Keratinocyte (primary cell): ENCODE results near the gene ITGB8. TPM values are rescaled to one million over a fixed set of nuclear protein-coding genes. Genes with fewer than 3 reads are reported as not detected.

Source experiments
- DNase-seq: peaks from one replicate; pipeline ENCODE4 v3.0.0-alpha.2; 2011; ENCODE audit warnings: low read depth, missing footprints, low spot score
- FAIRE-seq: peaks from 2 replicates; lab custom pipeline; 2011; peaks lifted over from hg19 to GRCh38; lab: Jason Lieb, UNC
- H2AFZ ChIP-seq: 2 replicates; pipeline ENCODE4 v1.6.0; 2012; ENCODE audit warnings: low read length, control low read depth, inconsistent platforms; ENCODE audit not compliant: control insufficient read depth
- H3K27ac ChIP-seq: 2 replicates; pipeline ENCODE4 v1.5.1; 2011; ENCODE audit warnings: low read length; ENCODE audit not compliant: control insufficient read depth, insufficient read depth
- H3K27me3 ChIP-seq: 3 replicates; pipeline ENCODE4 v1.6.0; 2011; ENCODE audit warnings: low read length; ENCODE audit not compliant: control insufficient read depth, insufficient read depth; ENCODE audit errors: extremely low read depth
- H3K36me3 ChIP-seq, 2 experiments: 2 replicates in 1 of 2; 3 replicates in 1 of 2; pipeline ENCODE4 v1.5.1; 2011; ENCODE audit warnings: low read length in 2 of 2, mild to moderate bottlenecking in 1 of 2; ENCODE audit not compliant: control insufficient read depth in 2 of 2, insufficient read depth in 2 of 2; ENCODE audit errors: extremely low read depth in 1 of 2
- H3K4me1 ChIP-seq: 3 replicates; pipeline ENCODE4 v1.5.1; 2011; ENCODE audit warnings: low read length; ENCODE audit not compliant: control insufficient read depth, insufficient read depth; ENCODE audit errors: extremely low read depth
- H3K4me2 ChIP-seq: 3 replicates; pipeline ENCODE4 v1.6.0; 2011; ENCODE audit warnings: low read depth, low read length; ENCODE audit not compliant: control insufficient read depth, insufficient read depth; ENCODE audit errors: extremely low read depth
- H3K4me3 ChIP-seq, 3 experiments: fragments of 200-600 bp in 1 of 3; sonication (generic) in 1 of 3; 2 replicates in 2 of 3; 3 replicates in 1 of 3; pipeline ENCODE4 v1.5.1; 2011 to 2016; ENCODE audit warnings: low read length in 3 of 3, mild to moderate bottlenecking in 3 of 3, control low read depth in 2 of 3, inconsistent platforms in 1 of 3, low read depth in 1 of 3, mixed read lengths in 1 of 3, mixed run types in 1 of 3, moderate library complexity in 1 of 3; ENCODE audit not compliant: control insufficient read depth in 2 of 3, insufficient read depth in 2 of 3; ENCODE audit errors: extremely low read depth in 1 of 3
- H3K79me2 ChIP-seq: 2 replicates; pipeline ENCODE4 v1.6.0; 2012; ENCODE audit warnings: low read length; ENCODE audit not compliant: control insufficient read depth, insufficient read depth
- H3K9ac ChIP-seq: 3 replicates; pipeline ENCODE4 v1.6.0; 2011; ENCODE audit warnings: low read length; ENCODE audit not compliant: control insufficient read depth, insufficient read depth; ENCODE audit errors: extremely low read depth
- H3K9me1 ChIP-seq: 3 replicates; pipeline ENCODE4 v1.6.0; 2011; ENCODE audit warnings: low read length; ENCODE audit not compliant: control insufficient read depth, insufficient read depth; ENCODE audit errors: extremely low read depth
- H3K9me3 ChIP-seq: 2 replicates; pipeline ENCODE4 v1.5.1; 2012; ENCODE audit warnings: low read depth, low read length; ENCODE audit not compliant: control insufficient read depth
- H4K20me1 ChIP-seq: 3 replicates; pipeline ENCODE4 v1.6.0; 2011; ENCODE audit warnings: low read length; ENCODE audit not compliant: control insufficient read depth, insufficient read depth; ENCODE audit errors: extremely low read depth
- EZH2 ChIP-seq: IDR thresholded peaks from one replicate; pipeline ENCODE4 v1.6.1; 2012; ENCODE audit warnings: inconsistent platforms, mild to moderate bottlenecking, low read length, moderate library complexity
- dilution Hi-C: fragments of 300-500 bp; cut with MboI; formaldehyde crosslinking; loops from one replicate; pipeline ENCODE4 v1.7.0; 2020; ENCODE audit warnings: low sequenced_read_pairs; ENCODE audit not compliant: extremely low pct_ligation_motif_present
- polyA plus RNA-seq, 5 experiments: library from polyadenylated mRNA; depleted of rRNA in 3 of 5; stranded (reverse) in 3 of 5; stranded (forward) in 1 of 5; unstranded in 1 of 5; fragments of >200 nt; gene quantifications; 1 replicate in 1 of 5; 2 replicates in 3 of 5; 3 replicates in 1 of 5; pipeline versions ENCODE4 v1.2.1 to v1.2.3, GENCODE V29; 2011 to 2012; ENCODE audit warnings: missing spikeins in 2 of 5, low read depth in 1 of 5, low replicate concordance in 1 of 5
- TF ChIP-seq, protein P1 (sequence below), 3 experiments: IDR thresholded peaks in 1 of 3; conservative IDR thresholded peaks in 1 of 3; optimal IDR thresholded peaks in 1 of 3; 2 replicates in 2 of 3; 3 replicates in 1 of 3; pipeline versions ENCODE3 to v1.5.1; 2011; ENCODE audit warnings: low read length in 3 of 3, mild to moderate bottlenecking in 3 of 3, moderate library complexity in 2 of 3, control low read depth in 1 of 3, inconsistent platforms in 1 of 3; ENCODE audit not compliant: insufficient read depth in 2 of 3; ENCODE audit errors: extremely low read depth in 1 of 3

The ITGB8 gene
- polyA plus RNA-seq, 1 donor (not counting 4 experiments of a cell fraction or from before 2014, with no cell fraction given), result 10.9 TPM

DNA sequence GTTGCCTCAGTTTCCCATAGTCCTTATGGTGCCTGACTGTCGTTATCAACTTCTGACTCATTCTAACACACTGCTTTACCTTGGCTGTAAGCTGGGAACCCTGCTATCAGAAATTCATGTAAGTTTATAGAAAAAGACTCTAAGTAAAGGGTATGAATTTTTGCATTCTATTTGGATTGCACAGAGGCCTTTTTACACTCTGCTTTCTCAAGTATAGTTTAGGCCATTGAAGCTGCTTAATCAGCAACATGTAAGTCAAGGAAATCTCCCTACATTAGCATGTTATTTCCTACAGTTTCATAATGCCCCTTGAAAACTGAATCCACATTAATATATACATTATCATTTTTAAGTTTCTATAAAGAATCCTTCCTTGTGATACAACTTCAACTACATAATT lies 17.1 kb upstream of the ITGB8 start:
- H3K4me2 ChIP-seq, result no peak overlapping the region
- H3K4me1 ChIP-seq, result no peaks in the 10 kb centered on the region
- H2AFZ ChIP-seq, result no peak overlapping the region
- H3K36me3 ChIP-seq, result no peaks in the 10 kb centered on the region
- TF ChIP-seq EZH2, result no peak
- no peaks in the 10 kb centered on the region for H3K27me3 ChIP-seq
- dilution Hi-C loops, result loop anchor here (25.0 kb wide), 1 partner anchor 551 kb away; the partner anchor contains the start of gene TMEM196
- no peak overlapping the region for H3K9ac ChIP-seq
- H3K79me2 ChIP-seq, result no peaks in the 10 kb centered on the region
- no peak for DNase-seq
- H3K9me3 ChIP-seq, result no peaks in the 10 kb centered on the region
- no peaks in the 10 kb centered on the region for H3K9me1 ChIP-seq
- no peak overlapping the region for H3K27ac ChIP-seq
- no peaks in the 10 kb centered on the region for H4K20me1 ChIP-seq
- H3K4me3 ChIP-seq, result no peak overlapping the region
- FAIRE-seq, result no peak

DNA sequence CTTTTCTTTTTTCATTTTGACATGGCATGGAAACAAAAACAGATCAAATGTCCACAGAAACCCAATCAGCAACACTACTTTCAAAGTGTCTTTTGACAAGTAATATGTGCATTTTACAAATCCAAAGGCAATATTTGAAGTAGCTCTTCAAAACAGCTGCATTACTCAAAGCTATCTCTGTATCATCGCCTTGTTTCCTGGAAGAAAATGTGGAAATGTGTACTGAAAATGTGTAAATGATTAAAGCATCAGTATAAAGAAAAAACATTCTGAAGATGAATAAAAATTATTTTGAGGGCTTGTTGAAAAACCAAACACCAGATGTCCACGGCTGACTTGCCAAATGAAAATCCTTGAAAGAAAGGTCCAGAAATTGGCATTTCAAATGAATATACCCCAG lies 16.5 kb upstream of the ITGB8 start:
- dilution Hi-C loops, result loop anchor here (25.0 kb wide), 1 partner anchor 552 kb away; the partner anchor contains the start of gene TMEM196
- TF ChIP-seq, protein P1, sequence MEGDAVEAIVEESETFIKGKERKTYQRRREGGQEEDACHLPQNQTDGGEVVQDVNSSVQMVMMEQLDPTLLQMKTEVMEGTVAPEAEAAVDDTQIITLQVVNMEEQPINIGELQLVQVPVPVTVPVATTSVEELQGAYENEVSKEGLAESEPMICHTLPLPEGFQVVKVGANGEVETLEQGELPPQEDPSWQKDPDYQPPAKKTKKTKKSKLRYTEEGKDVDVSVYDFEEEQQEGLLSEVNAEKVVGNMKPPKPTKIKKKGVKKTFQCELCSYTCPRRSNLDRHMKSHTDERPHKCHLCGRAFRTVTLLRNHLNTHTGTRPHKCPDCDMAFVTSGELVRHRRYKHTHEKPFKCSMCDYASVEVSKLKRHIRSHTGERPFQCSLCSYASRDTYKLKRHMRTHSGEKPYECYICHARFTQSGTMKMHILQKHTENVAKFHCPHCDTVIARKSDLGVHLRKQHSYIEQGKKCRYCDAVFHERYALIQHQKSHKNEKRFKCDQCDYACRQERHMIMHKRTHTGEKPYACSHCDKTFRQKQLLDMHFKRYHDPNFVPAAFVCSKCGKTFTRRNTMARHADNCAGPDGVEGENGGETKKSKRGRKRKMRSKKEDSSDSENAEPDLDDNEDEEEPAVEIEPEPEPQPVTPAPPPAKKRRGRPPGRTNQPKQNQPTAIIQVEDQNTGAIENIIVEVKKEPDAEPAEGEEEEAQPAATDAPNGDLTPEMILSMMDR (optimal IDR thresholded peaks at IDR 0.05 in 1 of 3, IDR thresholded peaks at IDR 0.05 in 1 of 3, conservative IDR thresholded peaks at IDR 0.05 in 1 of 3; ENCODE audit: extremely low read depth in 1 of 3, insufficient read depth in 2 of 3, low read length in 3 of 3), result no peak
- no peak for TF ChIP-seq EZH2
- DNase-seq (no peak), FAIRE-seq (peak; percentile 23)
- Histone ChIP-seq H3K27me3 (no peaks in the 10 kb centered on the region), H3K9me3 (no peaks in the 10 kb centered on the region), H3K4me1 (no peaks in the 10 kb centered on the region), H3K4me2 (no peak overlapping the region), H4K20me1 (no peaks in the 10 kb centered on the region), H3K79me2 (no peaks in the 10 kb centered on the region), H2AFZ (no peak overlapping the region), H3K9me1 (no peaks in the 10 kb centered on the region), H3K4me3 (no peak overlapping the region), H3K36me3 (no peaks in the 10 kb centered on the region), H3K27ac (no peak overlapping the region), H3K9ac (no peak overlapping the region)

DNA sequence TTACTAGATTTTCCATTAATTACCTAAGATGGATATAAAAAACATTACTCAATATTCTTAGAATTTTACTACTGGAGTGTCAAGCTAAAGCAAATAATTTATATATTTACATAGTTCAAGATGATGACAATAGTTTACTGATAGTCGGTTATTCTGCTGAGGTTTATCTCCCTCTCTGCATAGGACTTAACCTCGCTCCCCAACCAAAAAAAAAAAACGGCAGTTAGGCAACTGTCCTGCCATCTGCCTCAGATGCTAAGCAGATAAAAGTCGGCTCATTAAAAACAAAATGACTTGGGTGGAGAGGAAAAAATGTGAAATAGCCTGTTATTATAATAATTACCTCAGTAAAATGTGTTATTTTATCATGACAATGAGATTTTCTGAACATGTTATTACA lies 14.0 kb upstream of the ITGB8 start:
- no peaks in the 10 kb centered on the region for H3K79me2 ChIP-seq
- no peaks in the 10 kb centered on the region for H3K27me3 ChIP-seq
- H3K4me3 ChIP-seq, result no peak overlapping the region
- DNase-seq (no peak), FAIRE-seq (no peak)
- no peaks in the 10 kb centered on the region for H4K20me1 ChIP-seq
- H3K9me1 ChIP-seq, result no peaks in the 10 kb centered on the region
- no peak overlapping the region for H3K9ac ChIP-seq
- H3K4me1 ChIP-seq, result no peaks in the 10 kb centered on the region
- H3K36me3 ChIP-seq, result no peaks in the 10 kb centered on the region
- TF ChIP-seq, protein P1 (optimal IDR thresholded peaks at IDR 0.05 in 1 of 3, IDR thresholded peaks at IDR 0.05 in 1 of 3, conservative IDR thresholded peaks at IDR 0.05 in 1 of 3; ENCODE audit: extremely low read depth in 1 of 3, insufficient read depth in 2 of 3, low read length in 3 of 3), result no peak
- no peak for TF ChIP-seq EZH2
- no peak overlapping the region for H3K27ac ChIP-seq
- dilution Hi-C loops, result loop anchor here (25.0 kb wide), 1 partner anchor 554 kb away; the partner anchor contains the start of gene TMEM196
- H2AFZ ChIP-seq, result no peak overlapping the region
- no peak overlapping the region for H3K4me2 ChIP-seq
- H3K9me3 ChIP-seq, result no peaks in the 10 kb centered on the region
